Astrocyte (in vitro differentiated cells and primary cell): ENCODE measurements around the gene SCN3B. TPM values are rescaled to one million over a fixed set of nuclear protein-coding genes. Genes with fewer than 3 reads are reported as not detected.
A peak's percentile ranks its signal among the peaks of the same experiment; 100 is the strongest.

Experiments used
- DNase-seq: peaks from one replicate; pipeline ENCODE4 v3.0.0-alpha.2; 2010; ENCODE audit warnings: low read depth
- FAIRE-seq: peaks from 2 replicates; lab custom pipeline; 2011; peaks lifted over from hg19 to GRCh38; lab: Jason Lieb, UNC
- H2AFZ ChIP-seq: 2 replicates; pipeline ENCODE4 v1.6.0; 2012; ENCODE audit warnings: low read depth, low read length, inconsistent platforms
- H3K27ac ChIP-seq: 2 replicates; pipeline ENCODE4 v1.5.1; 2011; ENCODE audit warnings: low read depth, low read length, inconsistent platforms
- H3K27me3 ChIP-seq: 2 replicates; pipeline ENCODE4 v1.6.0; 2011; ENCODE audit warnings: low read length, inconsistent platforms; ENCODE audit not compliant: insufficient read depth
- H3K36me3 ChIP-seq: 2 replicates; pipeline ENCODE4 v1.5.1; 2011; ENCODE audit warnings: low read length, inconsistent platforms; ENCODE audit not compliant: insufficient read depth
- H3K4me1 ChIP-seq: 2 replicates; pipeline ENCODE4 v1.5.1; 2011; ENCODE audit warnings: low read length, inconsistent platforms; ENCODE audit not compliant: insufficient read depth
- H3K4me2 ChIP-seq: 2 replicates; pipeline ENCODE4 v1.6.0; 2012; ENCODE audit warnings: low read length, inconsistent platforms
- H3K4me3 ChIP-seq: 2 replicates; pipeline ENCODE4 v1.5.1; 2011; ENCODE audit warnings: low read depth, mild to moderate bottlenecking, low read length, inconsistent platforms; ENCODE audit not compliant: insufficient read depth
- H3K79me2 ChIP-seq: 2 replicates; pipeline ENCODE4 v1.6.0; 2012; ENCODE audit warnings: mild to moderate bottlenecking, low read length, inconsistent platforms; ENCODE audit not compliant: insufficient read depth
- H3K9ac ChIP-seq: 2 replicates; pipeline ENCODE4 v1.6.0; 2012; ENCODE audit warnings: mild to moderate bottlenecking, low read length, inconsistent platforms
- H3K9me3 ChIP-seq: 2 replicates; pipeline ENCODE4 v1.5.1; 2012; ENCODE audit warnings: low read depth, mild to moderate bottlenecking, low read length, inconsistent platforms; ENCODE audit not compliant: insufficient read depth
- H4K20me1 ChIP-seq: 2 replicates; pipeline ENCODE4 v1.6.0; 2012; ENCODE audit warnings: low read length, inconsistent platforms; ENCODE audit not compliant: insufficient read depth
- H3K27ac Mint-ChIP-seq: one replicate; pipeline ENCODE4 v1.8.0; 2021; ENCODE audit warnings: mild to moderate bottlenecking, mixed read lengths; ENCODE audit not compliant: unreplicated experiment
- H3K27me3 Mint-ChIP-seq: one replicate; pipeline ENCODE4 v1.8.0; 2021; ENCODE audit warnings: low read depth, mixed read lengths; ENCODE audit not compliant: unreplicated experiment
- H3K36me3 Mint-ChIP-seq: one replicate; pipeline ENCODE4 v1.8.0; 2021; ENCODE audit warnings: low read depth, mixed read lengths; ENCODE audit not compliant: unreplicated experiment
- H3K4me1 Mint-ChIP-seq: one replicate; pipeline ENCODE4 v1.8.0; 2021; ENCODE audit warnings: low read depth, mixed read lengths; ENCODE audit not compliant: unreplicated experiment
- H3K4me3 Mint-ChIP-seq: one replicate; pipeline ENCODE4 v1.8.0; 2021; ENCODE audit warnings: mild to moderate bottlenecking, moderate library complexity, mixed read lengths; ENCODE audit not compliant: unreplicated experiment
- H3K9me3 Mint-ChIP-seq: one replicate; pipeline ENCODE4 v1.8.0; 2021; ENCODE audit warnings: mild to moderate bottlenecking, mixed read lengths; ENCODE audit not compliant: unreplicated experiment
- CTCF ChIP-seq: IDR thresholded peaks from 2 replicates; pipeline ENCODE4 v1.5.1; 2011; ENCODE audit warnings: low read depth, mild to moderate bottlenecking, inconsistent platforms, low read length, moderate library complexity; ENCODE audit not compliant: insufficient read depth
- EZH2 ChIP-seq: IDR thresholded peaks from 2 replicates; pipeline ENCODE4 v1.6.1; 2012; ENCODE audit warnings: mild to moderate bottlenecking, low read length, inconsistent platforms; ENCODE audit not compliant: insufficient read depth
- total RNA-seq: library from RNA; stranded (reverse); gene quantifications from 2 replicates; pipeline ENCODE4 v1.2.1, GENCODE V29; 2021

Gene SCN3B
- total RNA-seq, 1 donor from 2014 or later, result 2.3 TPM

DNA sequence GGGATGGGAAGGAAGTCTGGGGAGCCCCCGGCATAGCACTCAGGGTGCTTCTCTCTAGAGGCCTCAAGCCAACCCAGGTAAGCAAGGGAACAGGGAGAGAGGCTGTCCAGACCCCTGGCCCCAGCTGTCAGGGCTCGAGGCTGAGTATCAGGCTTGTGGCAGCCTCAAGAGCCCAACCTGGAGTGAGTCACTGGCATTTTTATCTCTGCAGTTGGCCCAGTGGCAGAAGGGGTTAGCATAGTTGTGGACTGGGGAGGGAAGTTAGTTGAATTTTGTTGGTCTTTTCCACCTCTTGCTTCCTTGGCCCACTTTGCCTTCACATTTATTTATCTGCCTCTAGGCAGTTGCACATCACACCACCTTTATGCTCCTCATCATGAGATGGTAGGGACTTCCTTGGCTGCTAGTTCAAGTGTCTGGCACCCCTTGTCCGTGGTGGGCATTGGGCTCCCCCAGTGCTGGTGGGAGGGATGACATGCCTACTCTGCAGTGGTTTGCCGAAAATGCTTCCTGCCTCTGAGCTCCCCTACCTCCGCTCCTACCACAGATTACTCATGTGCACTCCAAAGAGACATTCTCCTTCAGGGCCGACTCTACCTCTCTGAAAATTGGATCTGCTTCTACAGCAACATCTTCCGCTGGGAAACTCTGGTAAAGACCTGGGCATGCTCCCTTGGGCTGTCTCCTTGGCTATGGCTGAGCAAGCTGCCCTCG, 60.1 kb downstream of the SCN3B start:
- Histone ChIP-seq H3K9ac (no peak overlapping the region), H3K27me3 (no peaks in the 10 kb centered on the region), H3K4me3 (no peak overlapping the region), H3K4me2 (no peak overlapping the region), H3K27ac (no peak overlapping the region), H4K20me1 (no peaks in the 10 kb centered on the region), H3K9me3 (no peaks in the 10 kb centered on the region), H2AFZ (no peak overlapping the region), H3K4me1 (peaks cover 12% of the 10 kb centered on the region), H3K79me2 (no peaks in the 10 kb centered on the region), H3K36me3 (no peaks in the 10 kb centered on the region)
- Mint-ChIP-seq H3K27ac (peak overlapping the region; percentile 8), H3K9me3 (no peaks in the 10 kb centered on the region), H3K27me3 (no peaks in the 10 kb centered on the region), H3K36me3 (peaks cover 14% of the 10 kb centered on the region), H3K4me3 (no peak overlapping the region), H3K4me1 (peaks cover 13% of the 10 kb centered on the region)
- peak; percentile 14 for DNase-seq
- FAIRE-seq, result no peak
- TF ChIP-seq EZH2 (no peak), CTCF (no peak)

- H3K4me1 ChIP-seq, result peaks cover 12% of the 10 kb centered on the region
- no peaks in the 10 kb centered on the region for H3K79me2 ChIP-seq
- no peaks in the 10 kb centered on the region for H4K20me1 ChIP-seq
- no peak overlapping the region for H3K9ac ChIP-seq
- H3K27me3 Mint-ChIP-seq, result peaks cover 1% of the 10 kb centered on the region
- no peaks in the 10 kb centered on the region for H3K27me3 ChIP-seq
- no peak overlapping the region for H3K4me2 ChIP-seq
- no peak overlapping the region for H3K4me3 ChIP-seq
- H3K36me3 Mint-ChIP-seq, result peaks cover 8% of the 10 kb centered on the region
- H2AFZ ChIP-seq, result no peak overlapping the region
- no peaks in the 10 kb centered on the region for H3K9me3 Mint-ChIP-seq
- H3K4me1 Mint-ChIP-seq, result peaks cover 13% of the 10 kb centered on the region
- FAIRE-seq (no peak), DNase-seq (no peak)
- TF ChIP-seq CTCF (no peak), EZH2 (no peak)
- no peaks in the 10 kb centered on the region for H3K9me3 ChIP-seq
- H3K36me3 ChIP-seq, result no peaks in the 10 kb centered on the region
- no peak overlapping the region for H3K4me3 Mint-ChIP-seq
- H3K27ac ChIP-seq, result no peak overlapping the region
- H3K27ac Mint-ChIP-seq, result no peak overlapping the region
Observed at GRCh38 chr11:123593570-123593969, 60.9 kb downstream of the SCN3B start.

DNA sequence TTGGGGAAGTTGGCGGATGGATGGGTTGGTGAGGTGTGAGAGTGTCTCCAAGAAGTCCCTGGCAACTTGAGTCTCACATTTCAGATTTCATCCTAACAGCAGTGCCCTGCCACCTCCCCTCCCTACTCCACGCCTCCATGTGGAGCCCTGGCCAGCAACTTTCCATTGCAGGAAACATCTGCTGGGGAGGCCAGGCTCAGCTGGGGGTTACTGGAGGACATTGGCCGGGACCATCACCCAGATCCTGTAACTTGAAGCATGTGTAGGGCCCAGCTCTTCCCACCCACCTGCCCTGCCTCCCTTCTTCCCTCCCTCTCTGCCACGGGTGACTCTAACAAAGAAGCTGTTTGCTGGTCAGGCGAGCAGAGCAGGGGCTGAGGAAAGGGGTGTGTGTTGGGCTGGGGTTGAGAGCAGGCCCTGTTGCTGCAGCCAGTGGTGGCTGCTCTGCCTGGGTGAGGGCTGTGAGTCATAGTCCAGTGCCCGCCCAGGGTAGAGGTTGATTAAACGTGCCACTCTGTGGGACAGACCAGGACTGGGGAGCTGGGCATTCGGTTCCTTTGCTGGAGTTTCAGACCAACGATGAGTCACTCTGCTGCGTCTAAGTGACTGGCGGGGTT, 64.0 kb downstream of the SCN3B start:
- Histone ChIP-seq H3K4me3 (no peak overlapping the region), H3K4me1 (peaks cover 12% of the 10 kb centered on the region), H4K20me1 (no peaks in the 10 kb centered on the region), H3K9me3 (no peaks in the 10 kb centered on the region), H3K36me3 (no peaks in the 10 kb centered on the region), H3K27me3 (no peaks in the 10 kb centered on the region), H3K79me2 (no peaks in the 10 kb centered on the region), H3K27ac (no peak overlapping the region), H3K9ac (peak overlapping the region; percentile 10), H3K4me2 (peak overlapping the region; percentile 42), H2AFZ (peak overlapping the region; percentile 26)
- Mint-ChIP-seq H3K36me3 (no peaks in the 10 kb centered on the region), H3K27ac (no peak overlapping the region), H3K4me1 (peaks cover 19% of the 10 kb centered on the region), H3K4me3 (no peak overlapping the region), H3K27me3 (peaks cover 10% of the 10 kb centered on the region), H3K9me3 (no peaks in the 10 kb centered on the region)
- DNase-seq (peak; percentile 39), FAIRE-seq (peak; percentile 55)
- TF ChIP-seq EZH2, result no peak
- TF ChIP-seq CTCF, result no peak
